Psoas muscle (tissue), 8 donors: ENCODE results near the gene RAB11FIP4. TPM values are rescaled to one million over a fixed set of nuclear protein-coding genes. Genes with fewer than 3 reads are reported as not detected.
A peak's percentile ranks its signal among the peaks of the same experiment; 100 is the strongest.

Experiments used
- ATAC-seq, 4 donors: fragments of 200-7000 bp; cut with Tn5 transposase; one replicate each; pipeline ENCODE4 v1.9.1; 2020; ENCODE audit warnings: moderate library complexity in 3 of 4, mild to moderate bottlenecking in 2 of 4
- DNase-seq, 2 donors: peaks; one replicate each; pipeline ENCODE4 v3.0.0-alpha.2; 2020
- H3K27ac ChIP-seq: fragments of 200-600 bp; one replicate; pipeline ENCODE4 v1.8.0; 2022
- H3K27me3 ChIP-seq, 3 donors: fragments of 200-600 bp in 1 of 3; one replicate each; pipeline versions ENCODE4 v1.6.1 to v1.8.0; 2013 to 2022; ENCODE audit warnings: low read length in 2 of 3, mild to moderate bottlenecking in 2 of 3, moderate library complexity in 1 of 3; ENCODE audit not compliant: insufficient read depth in 3 of 3
- H3K36me3 ChIP-seq, 2 donors: fragments of 200-600 bp in 1 of 2; one replicate each; pipeline versions ENCODE4 v1.6.1 to v1.8.0; 2013 to 2022; ENCODE audit warnings: low read depth in 1 of 2, mild to moderate bottlenecking in 1 of 2, moderate library complexity in 1 of 2; ENCODE audit not compliant: insufficient read depth in 1 of 2
- H3K4me1 ChIP-seq: fragments of 200-600 bp; one replicate; pipeline ENCODE4 v1.8.0; 2022
- H3K4me3 ChIP-seq: fragments of 200-600 bp; one replicate; pipeline ENCODE4 v1.8.0; 2022; ENCODE audit warnings: mild to moderate bottlenecking
- H3K9me3 ChIP-seq: fragments of 200-600 bp; one replicate; pipeline ENCODE4 v1.8.0; 2022
- CTCF ChIP-seq: fragments of 200-600 bp; IDR thresholded peaks from one replicate; pipeline ENCODE4 v1.8.0; 2022; ENCODE audit warnings: antibody characterized with exemption
- WGBS, 3 donors: extraction: QIAGEN DNeasy Blood & Tissue Kit; methylation state at CpG; one replicate each; pipeline versions ENCODE4 v1.1.6 to v1.1.7; 2013; 5-methylcytosine and 5-hydroxymethylcytosine counted together
- intact Hi-C, 2 donors: fragments of 100-400 bp; cut with DNase I; formaldehyde crosslinking; loops; one replicate each; pipeline versions ENCODE4 v1.11.0 to v1.14.2; 2022
- polyA plus RNA-seq, 3 donors: library from polyadenylated mRNA; stranded (reverse); fragments of 200-250 nt; gene quantifications; one replicate each; pipeline ENCODE4 v1.2.3, GENCODE V29; 2013
- total RNA-seq, 4 donors: library from RNA; stranded (reverse); fragmentation: NEBNext Ultra II Directional in 2 of 4; extraction: Animal tissue kit (Norgen Biotek cat#: 25700) in 2 of 4; gene quantifications; one replicate each; pipeline versions ENCODE4 v1.2.1 to v1.2.4, GENCODE V29; 2021 to 2023
- donor health status: healthy with polysubstance abuse.
- donor health status: DM: no; HTN: no; CAD: no; lungs with moderate emphysema.
- donor health status: Bipolar disorder and iron deficiency.
- donor health status: healthy.
- donor health status: DM: yes; HTN: yes; CAD: no.
- donor health status: DM: no; HTN: no; CAD: no.
- donor health status: DM: no; HTN: no; CAD: no.
- donor health status: DM: yes; HTN: yes; CAD: no.

RAB11FIP4 gene
- total and polyA plus RNA-seq, 7 donors: 0.04 to 1.8 (median 0.41) TPM

- intact Hi-C loops: no loop called here
- Histone ChIP-seq H3K27ac (no peak overlapping the region), H3K27me3 (no peaks in the 10 kb centered on the region), H3K9me3 (no peaks in the 10 kb centered on the region), H3K4me3 (no peak overlapping the region), H3K4me1 (peaks cover 9% of the 10 kb centered on the region), H3K36me3 (no peaks in the 10 kb centered on the region)
- 74 to 91% (median 75%) methylated on average over 13 of the region's 13 CpGs for WGBS, 3 donors
- ATAC-seq: no peak
- DNase-seq: peak in 1 of 2 donors; percentile 45
- TF ChIP-seq CTCF: no peak
Observed at GRCh38 chr17:31508288-31509094, 117.0 kb downstream of the RAB11FIP4 start.

- H3K4me1 ChIP-seq: peaks cover 9% of the 10 kb centered on the region
Observed at GRCh38 chr17:31509095-31509804, 117.8 kb downstream of the RAB11FIP4 start.

GRCh38 chr17:31509805-31510177 lies 118.3 kb downstream of the RAB11FIP4 start:
- Histone ChIP-seq H3K4me1 (peaks cover 9% of the 10 kb centered on the region), H3K4me3 (no peak overlapping the region), H3K27ac (no peak overlapping the region)

More at GRCh38 chr17:31509095-31509804, 117.8 kb downstream of the RAB11FIP4 start:
- no peaks in the 10 kb centered on the region for H3K9me3 ChIP-seq
- WGBS, 3 donors: 78 to 85% (median 81%) methylated on average over 13 of the region's 13 CpGs
- DNase-seq (peak in 1 of 2 donors; percentile 40), ATAC-seq (peak in 1 of 4 donors; percentile 3)
- intact Hi-C loops: no loop called here
- no peaks in the 10 kb centered on the region for H3K36me3 ChIP-seq
- no peak overlapping the region for H3K27ac ChIP-seq
- no peaks in the 10 kb centered on the region for H3K27me3 ChIP-seq
- TF ChIP-seq CTCF: no peak
- H3K4me3 ChIP-seq: no peak overlapping the region

More at GRCh38 chr17:31509805-31510177, 118.3 kb downstream of the RAB11FIP4 start:
- 65 to 85% (median 65%) methylated on average over 5 of the region's 5 CpGs for WGBS, 3 donors
- Histone ChIP-seq H3K27me3 (no peaks in the 10 kb centered on the region), H3K36me3 (no peaks in the 10 kb centered on the region), H3K9me3 (no peaks in the 10 kb centered on the region)
- peak in 1 of 2 donors; percentile 46 for DNase-seq
- ATAC-seq: peak; percentile 3 to 51 (median 40)
- intact Hi-C loops: no loop called here
- no peak for TF ChIP-seq CTCF
